G401 (cell line): ENCODE results near the gene SRD5A1. TPM values are rescaled to one million over a fixed set of nuclear protein-coding genes. Genes with fewer than 3 reads are reported as not detected.
A peak's percentile ranks its signal among the peaks of the same experiment; 100 is the strongest.

Experiments
- DNase-seq: peaks from one replicate; pipeline ENCODE4 v3.0.0-alpha.2; 2015; ENCODE audit warnings: low spot score
- in situ Hi-C: cut with HindIII; loops from 2 replicates; pipeline ENCODE4 v1.10.0; 2016; ENCODE audit warnings: low sequenced_read_pairs, mixed read lengths
- total RNA-seq: library from RNA; depleted of rRNA; stranded (reverse); fragments of >200 nt; shearing (Covaris generic); gene quantifications from 2 replicates; pipeline ENCODE4 v1.2.3, GENCODE V29; 2014

Gene SRD5A1
- total RNA-seq, 1 experiment from 2014 or later, result 40.9 TPM

- no peak for DNase-seq
- in situ Hi-C loops, result no loop called here
Observed at GRCh38 chr5:6705088-6705487, 71.8 kb downstream of the SRD5A1 start.

- no peak for DNase-seq
- in situ Hi-C loops, result no loop called here
Observed at GRCh38 chr5:6705959-6706358, 72.7 kb downstream of the SRD5A1 start.

DNA sequence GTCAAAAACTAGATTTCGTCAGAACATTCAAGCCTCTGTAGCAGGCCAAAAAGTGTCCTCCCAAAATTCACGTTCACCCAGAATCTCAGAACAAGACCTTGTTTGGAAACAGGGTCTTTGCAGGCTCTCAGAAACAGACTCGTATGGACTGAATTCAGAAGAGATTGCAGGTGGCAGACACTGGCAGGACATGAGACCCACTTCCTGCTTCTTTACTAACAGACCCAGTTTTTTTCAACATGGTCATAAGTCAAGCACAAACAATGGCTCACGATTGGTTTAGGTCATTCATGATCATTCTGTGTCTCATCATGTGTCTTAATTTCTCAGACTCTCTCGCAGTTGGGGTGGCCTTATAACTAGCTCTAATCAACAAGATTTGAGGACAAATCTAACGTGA, 74.6 kb downstream of the SRD5A1 start:
- DNase-seq, result no peak
- in situ Hi-C loops, result no loop called here

- in situ Hi-C loops, result no loop called here
- no peak for DNase-seq
Observed at GRCh38 chr5:6708814-6709213, 75.6 kb downstream of the SRD5A1 start.

- no peak for DNase-seq
- in situ Hi-C loops, result no loop called here
Observed at GRCh38 chr5:6710070-6710469, 76.8 kb downstream of the SRD5A1 start.

GRCh38 chr5:6710551-6711318, 77.5 kb downstream of the SRD5A1 start:
- in situ Hi-C loops, result no loop called here
- DNase-seq, result no peak

- in situ Hi-C loops, result no loop called here
- no peak for DNase-seq
Observed at GRCh38 chr5:6711409-6712141, 78.3 kb downstream of the SRD5A1 start.

DNA sequence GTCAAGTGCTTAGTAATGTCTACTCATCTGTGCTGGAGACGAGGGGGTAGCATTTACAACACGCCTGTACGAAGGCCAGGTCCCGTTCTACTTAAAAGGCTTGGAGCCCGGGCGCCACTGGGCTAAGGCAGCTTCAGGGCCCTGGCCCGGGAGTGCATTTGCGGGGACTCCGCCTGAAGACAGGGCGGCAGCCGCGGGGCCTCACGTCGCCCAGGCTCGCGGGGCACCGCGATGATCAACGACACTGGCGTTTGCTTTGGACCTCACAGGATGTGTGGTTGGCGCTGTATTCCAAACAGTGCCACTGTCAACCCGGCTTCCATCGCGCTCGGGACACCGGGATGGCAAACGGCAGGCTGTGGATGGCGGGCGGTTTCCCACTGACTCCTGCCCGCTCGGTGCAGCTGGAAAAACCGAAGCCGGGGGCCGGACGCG, 78.9 kb downstream of the SRD5A1 start:
- in situ Hi-C loops, result no loop called here
- DNase-seq, result peak; percentile 65

- peak; percentile 97 for DNase-seq
- in situ Hi-C loops, result no loop called here
Observed at GRCh38 chr5:6712577-6713273, 79.5 kb downstream of the SRD5A1 start.

- no peak for DNase-seq
- in situ Hi-C loops, result no loop called here
Observed at GRCh38 chr5:6713274-6714225, 80.3 kb downstream of the SRD5A1 start, which contains the start of gene TENT4A. TSS of gene TENT4A (plus strand) at chr5:6713432. CDS start at chr5:6713984, 552 bp downstream.

DNA sequence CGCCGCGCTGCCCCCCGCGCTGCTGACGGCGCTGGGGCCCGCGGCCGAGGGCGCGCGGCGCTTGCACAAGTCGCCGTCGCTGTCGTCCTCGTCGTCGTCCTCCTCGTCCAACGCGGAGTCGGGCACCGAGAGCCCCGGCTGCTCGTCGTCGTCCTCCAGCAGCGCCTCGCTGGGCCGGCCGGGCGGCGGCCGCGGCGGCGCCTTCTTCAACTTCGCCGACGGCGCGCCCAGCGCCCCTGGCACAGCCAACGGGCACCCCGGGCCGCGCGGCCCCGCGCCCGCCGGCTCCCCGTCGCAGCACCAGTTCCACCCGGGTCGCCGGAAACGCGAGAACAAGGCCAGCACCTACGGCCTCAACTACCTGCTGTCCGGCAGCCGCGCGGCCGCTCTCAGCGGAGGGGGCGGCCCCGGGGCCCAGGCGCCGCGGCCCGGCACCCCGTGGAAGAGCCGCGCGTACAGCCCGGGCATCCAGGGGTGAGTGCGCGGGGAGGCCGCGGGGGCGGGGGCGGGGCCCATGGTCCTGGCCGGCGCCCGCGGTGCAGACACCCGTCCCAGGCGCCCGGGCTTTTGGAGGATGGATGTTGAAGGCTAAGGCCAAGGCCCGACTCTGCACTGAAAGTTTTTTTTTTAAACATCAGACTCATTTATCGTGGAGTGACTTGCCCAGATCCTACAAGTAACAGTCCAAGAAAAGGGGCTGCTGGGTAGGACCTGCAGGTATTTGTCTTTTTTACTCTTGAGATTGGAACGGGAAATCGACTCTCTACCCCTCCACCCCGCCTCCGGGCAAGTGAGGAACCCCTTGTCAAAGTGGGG, 81.2 kb downstream of the SRD5A1 start:
- peak; percentile 17 for DNase-seq
- in situ Hi-C loops, result no loop called here

- DNase-seq, result peak; percentile 21
- in situ Hi-C loops, result no loop called here
Observed at GRCh38 chr5:6715271-6715670, 82.0 kb downstream of the SRD5A1 start.

DNA sequence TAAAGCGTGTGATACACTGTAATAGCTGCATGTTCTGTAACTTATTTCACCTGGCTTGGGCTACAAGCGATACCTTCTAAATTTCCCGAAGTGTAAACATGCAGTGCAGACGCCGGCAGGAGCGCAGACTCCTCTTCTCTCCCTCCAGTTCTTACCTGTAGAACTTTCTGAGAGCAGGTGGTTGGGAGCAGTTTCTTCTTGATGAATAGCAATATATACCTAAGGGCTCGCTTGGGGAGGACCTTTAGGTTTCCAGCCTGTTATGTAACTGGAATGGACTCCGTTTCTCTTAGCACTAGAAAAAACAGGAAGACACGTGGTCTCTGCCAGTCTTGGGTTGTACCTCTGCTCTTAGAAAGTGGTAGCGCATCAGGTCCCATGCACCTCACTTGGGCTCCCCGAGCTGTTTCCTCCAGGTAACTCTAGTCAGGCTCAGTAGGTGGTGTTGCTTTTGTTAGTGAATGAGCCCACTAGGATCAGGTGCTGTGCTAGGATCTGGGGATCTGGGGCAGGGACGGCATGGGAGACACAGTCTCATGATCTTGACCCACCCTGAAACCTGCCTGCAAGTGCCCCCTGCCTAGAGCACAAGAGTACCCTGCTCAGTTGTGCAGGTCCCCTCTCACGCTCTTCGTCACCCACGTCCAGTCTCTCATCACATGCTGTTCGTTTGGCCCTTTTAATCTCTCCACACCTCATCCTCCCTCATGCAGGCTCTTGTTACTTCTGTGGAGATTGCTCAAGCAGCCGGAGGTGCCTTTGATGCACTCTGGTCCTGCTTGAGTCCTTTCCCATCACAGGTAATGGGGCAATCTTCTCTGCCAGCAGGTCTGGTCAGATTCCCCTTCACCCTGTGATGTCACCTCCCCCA, 82.8 kb downstream of the SRD5A1 start:
- in situ Hi-C loops, result no loop called here

GRCh38 chr5:6716629-6717149, 83.4 kb downstream of the SRD5A1 start:
- in situ Hi-C loops, result no loop called here
- no peak for DNase-seq

More for the DNA sequence above, 82.8 kb downstream of the SRD5A1 start:
- peak; percentile 44 for DNase-seq

DNA sequence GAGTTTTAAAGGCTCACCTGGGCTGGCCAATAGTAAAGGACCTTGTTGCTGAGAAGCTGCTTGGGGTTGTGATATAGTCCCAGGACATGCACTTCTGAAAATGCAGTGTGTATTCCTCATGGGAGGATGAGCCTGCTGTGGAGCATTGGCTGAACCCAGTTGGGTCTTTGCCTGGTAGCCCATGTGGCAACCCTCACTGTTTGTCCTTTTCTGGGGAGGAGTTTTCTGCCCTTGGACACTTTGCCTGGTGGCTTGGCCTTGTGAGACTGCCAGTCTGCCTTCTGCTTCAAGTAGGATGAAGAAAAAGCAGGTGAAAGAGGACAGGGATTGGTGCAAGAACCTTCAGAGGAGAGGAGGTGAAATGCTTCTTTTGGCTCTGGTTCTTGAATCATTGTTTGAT, 84.0 kb downstream of the SRD5A1 start:
- in situ Hi-C loops, result no loop called here

GRCh38 chr5:6717687-6718086, 84.4 kb downstream of the SRD5A1 start:
- in situ Hi-C loops, result no loop called here
- DNase-seq, result no peak

More for the DNA sequence above, 84.0 kb downstream of the SRD5A1 start:
- no peak for DNase-seq

DNA sequence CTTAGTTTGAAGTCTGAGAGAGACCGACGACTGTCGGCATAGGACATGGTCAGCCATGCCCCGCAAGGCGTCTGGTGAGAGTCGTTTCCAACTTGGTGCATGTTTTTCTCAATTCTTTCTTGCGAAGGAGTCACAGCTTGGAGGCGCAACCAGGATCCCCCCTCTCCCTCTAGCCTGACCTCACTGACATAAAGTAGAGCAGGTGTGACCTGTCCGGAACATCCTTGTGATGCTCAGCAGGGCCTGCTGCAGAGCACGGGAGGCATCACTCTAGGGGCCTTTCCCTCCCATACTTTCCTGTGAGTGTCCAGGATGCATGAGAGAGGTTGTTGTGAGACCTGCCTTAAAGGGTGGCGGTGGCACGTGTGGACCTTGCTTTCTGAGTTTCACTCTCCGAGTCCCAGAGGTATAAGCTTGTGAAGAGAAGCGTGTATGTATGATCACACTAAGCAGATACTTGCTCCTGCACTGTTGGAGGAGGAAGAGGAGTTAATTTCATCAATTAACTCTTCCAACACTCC, 85.0 kb downstream of the SRD5A1 start:
- in situ Hi-C loops, result no loop called here
- no peak for DNase-seq
